D721Med (cell line): ENCODE data around the gene PSMG3.

Experiments
- DNase-seq: peaks from one replicate; pipeline ENCODE4 v3.0.0; 2011; ENCODE audit warnings: low spot score; ENCODE audit not compliant: insufficient read length
- FAIRE-seq: peaks from 2 replicates; lab custom pipeline; 2011; peaks lifted over from hg19 to GRCh38; lab: Jason Lieb, UNC
- TF ChIP-seq, protein P1 (sequence below): IDR thresholded peaks from 2 replicates; pipeline ENCODE4 v1.5.1; 2012; ENCODE audit warnings: mild to moderate bottlenecking, control low read depth; ENCODE audit not compliant: insufficient read depth; ENCODE audit errors: missing control alignments

The PSMG3 gene

DNA sequence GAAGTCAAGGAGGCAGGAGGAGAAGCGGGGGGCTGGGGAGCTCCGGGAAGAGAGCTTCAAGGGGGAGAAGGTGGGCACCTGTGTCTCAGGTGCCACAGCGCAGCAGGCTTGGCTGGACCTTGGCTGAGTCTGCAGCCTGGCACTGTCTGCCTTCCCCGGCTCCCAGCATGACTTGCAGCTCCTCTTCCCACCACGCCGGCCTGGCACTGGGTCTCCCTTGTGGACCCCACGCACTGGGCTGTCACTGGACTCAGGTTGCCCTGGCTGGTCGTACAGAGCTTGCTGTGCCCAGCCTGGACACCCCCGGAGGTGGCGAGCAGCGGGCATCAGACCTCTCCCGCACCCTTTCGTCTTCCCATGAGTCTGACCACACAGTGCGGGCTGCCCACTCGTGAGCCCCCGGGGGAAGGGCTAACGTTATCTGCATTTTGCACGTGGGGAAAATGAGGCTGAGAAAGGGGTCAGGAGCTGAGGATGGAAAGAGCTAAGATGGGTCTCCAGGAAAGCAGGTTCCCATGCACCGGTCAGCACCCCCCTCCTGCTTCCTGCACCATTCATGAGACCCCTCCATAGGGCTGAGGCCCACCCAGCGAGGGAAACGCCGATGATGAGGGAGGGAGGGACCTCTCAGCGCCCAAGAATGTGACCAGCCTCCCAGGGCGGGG, 40.3 kb upstream of the PSMG3 start:
- no peak for FAIRE-seq
- no peak for DNase-seq
- TF ChIP-seq, protein P1, sequence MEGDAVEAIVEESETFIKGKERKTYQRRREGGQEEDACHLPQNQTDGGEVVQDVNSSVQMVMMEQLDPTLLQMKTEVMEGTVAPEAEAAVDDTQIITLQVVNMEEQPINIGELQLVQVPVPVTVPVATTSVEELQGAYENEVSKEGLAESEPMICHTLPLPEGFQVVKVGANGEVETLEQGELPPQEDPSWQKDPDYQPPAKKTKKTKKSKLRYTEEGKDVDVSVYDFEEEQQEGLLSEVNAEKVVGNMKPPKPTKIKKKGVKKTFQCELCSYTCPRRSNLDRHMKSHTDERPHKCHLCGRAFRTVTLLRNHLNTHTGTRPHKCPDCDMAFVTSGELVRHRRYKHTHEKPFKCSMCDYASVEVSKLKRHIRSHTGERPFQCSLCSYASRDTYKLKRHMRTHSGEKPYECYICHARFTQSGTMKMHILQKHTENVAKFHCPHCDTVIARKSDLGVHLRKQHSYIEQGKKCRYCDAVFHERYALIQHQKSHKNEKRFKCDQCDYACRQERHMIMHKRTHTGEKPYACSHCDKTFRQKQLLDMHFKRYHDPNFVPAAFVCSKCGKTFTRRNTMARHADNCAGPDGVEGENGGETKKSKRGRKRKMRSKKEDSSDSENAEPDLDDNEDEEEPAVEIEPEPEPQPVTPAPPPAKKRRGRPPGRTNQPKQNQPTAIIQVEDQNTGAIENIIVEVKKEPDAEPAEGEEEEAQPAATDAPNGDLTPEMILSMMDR, result no peak

DNA sequence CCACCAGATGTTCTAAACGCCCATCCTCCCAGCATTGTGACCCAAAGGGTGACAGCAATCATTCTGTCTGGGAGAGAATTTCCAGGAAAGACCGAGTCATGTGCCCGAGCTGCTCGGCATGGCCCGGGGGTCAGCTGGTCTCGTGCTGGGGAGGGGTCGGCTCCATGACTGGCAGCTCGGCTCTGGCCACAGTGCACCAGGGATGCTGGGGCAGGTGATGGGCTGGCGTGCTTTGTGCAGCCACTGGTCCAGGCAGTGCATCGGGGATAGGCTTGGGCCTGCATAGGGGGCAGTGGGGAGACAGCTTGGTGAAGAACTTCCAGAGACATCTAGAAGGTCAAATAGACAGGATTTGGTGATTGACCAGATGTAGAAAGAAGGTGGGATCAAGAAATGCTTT, 39.2 kb upstream of the PSMG3 start:
- TF ChIP-seq, protein P1, result no peak
- DNase-seq (no peak), FAIRE-seq (no peak)

- FAIRE-seq, result no peak
- no peak for DNase-seq
- TF ChIP-seq, protein P1, result no peak
Measured at GRCh38 chr7:1608318-1608717, 38.5 kb upstream of the PSMG3 start.

DNA sequence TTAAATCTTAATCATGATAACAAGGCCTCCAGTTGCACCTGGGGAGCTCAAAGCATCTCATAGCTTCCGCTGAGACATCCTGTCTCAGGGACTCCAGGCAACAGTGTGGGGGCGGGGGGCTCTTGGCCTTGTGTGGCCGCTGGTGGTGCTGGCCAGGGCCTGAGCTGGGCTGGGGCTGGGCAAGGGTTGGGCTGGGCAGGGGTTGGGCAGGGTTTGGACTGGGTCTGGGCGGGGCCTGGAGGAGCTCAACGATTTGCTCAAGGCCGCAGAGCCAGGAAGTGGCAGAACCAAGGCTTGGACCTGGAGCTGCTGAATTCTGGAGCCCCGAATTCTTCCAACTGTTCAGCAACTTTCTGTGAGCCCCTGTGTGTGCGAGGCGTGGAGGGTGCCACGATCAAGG, 37.9 kb upstream of the PSMG3 start:
- no peak for FAIRE-seq
- no peak for DNase-seq
- TF ChIP-seq, protein P1, result no peak

GRCh38 chr7:1607001-1607400, 37.2 kb upstream of the PSMG3 start:
- no peak for FAIRE-seq
- no peak for DNase-seq
- TF ChIP-seq, protein P1, result no peak

GRCh38 chr7:1604383-1604782, 34.6 kb upstream of the PSMG3 start:
- TF ChIP-seq, protein P1, result no peak
- no peak for FAIRE-seq
- no peak for DNase-seq
